Right cardiac atrium (tissue), 5 donors: Measurements from ENCODE around the gene PPDPF. TPM values are rescaled to one million over a fixed set of nuclear protein-coding genes. Genes with fewer than 3 reads are reported as not detected.

Experiments
- ATAC-seq, 2 donors: fragments of 200-7000 bp; cut with Tn5 transposase; one replicate each; pipeline versions ENCODE4 v1.8.0 to v1.9.1; 2020; ENCODE audit warnings: moderate library complexity in 2 of 2, mild to moderate bottlenecking in 1 of 2
- DNase-seq, 3 donors: peaks; one replicate each; pipeline ENCODE4 v3.0.0-alpha.2; 2020
- H3K27ac ChIP-seq: one replicate; pipeline ENCODE4 v1.5.1; 2013; ENCODE audit warnings: mild to moderate bottlenecking, low read length, control low read depth, moderate library complexity
- H3K27me3 ChIP-seq: one replicate; pipeline ENCODE4 v1.6.1; 2013; ENCODE audit not compliant: control insufficient read depth, insufficient read depth
- H3K4me1 ChIP-seq: one replicate; pipeline ENCODE4 v1.6.1; 2013; ENCODE audit warnings: low read length; ENCODE audit not compliant: control insufficient read depth, insufficient read depth
- H3K4me3 ChIP-seq: one replicate; pipeline ENCODE4 v1.5.1; 2013; ENCODE audit warnings: low read length, control low read depth
- H3K9me3 ChIP-seq: one replicate; pipeline ENCODE4 v1.6.1; 2013; ENCODE audit warnings: low read length; ENCODE audit not compliant: control insufficient read depth
- WGBS: extraction: QIAGEN DNeasy Blood & Tissue Kit; methylation state at CpG from one replicate; pipeline ENCODE4 v1.1.7; 2013; 5-methylcytosine and 5-hydroxymethylcytosine counted together
- intact Hi-C, 4 donors: fragments of 100-400 bp; cut with DNase I; formaldehyde crosslinking; loops; one replicate each; pipeline versions ENCODE4 v1.11.0 to v1.14.0; 2022 to 2023
- polyA plus RNA-seq: library from polyadenylated mRNA; stranded (reverse); fragments of 200-250 nt; gene quantifications from one replicate; pipeline ENCODE4 v1.2.3, GENCODE V29; 2013
- total RNA-seq, 4 donors: library from RNA; stranded (reverse); fragmentation: NEBNext Ultra II Directional; extraction: Animal tissue kit (Norgen Biotek cat#: 25700); gene quantifications; one replicate each; pipeline ENCODE4 v1.2.1, GENCODE V29; 2021
- donor health status: healthy with polysubstance abuse.
- donor health status: DM: no; HTN: yes; CAD: no.
- donor health status: DM: no; HTN: no; CAD: no.
- donor health status: DM: no; HTN: yes; CAD: no; lungs with severe emphysema.
- donor health status: DM: yes; HTN: yes; CAD: no.

The PPDPF gene
- total and polyA plus RNA-seq, 5 donors, result 143 to 276 (median 236) TPM

- Histone ChIP-seq H3K4me1 (peaks cover 5% of the 10 kb centered on the region), H3K27ac (no peak overlapping the region), H3K27me3 (no peaks in the 10 kb centered on the region), H3K4me3 (no peak overlapping the region), H3K9me3 (no peaks in the 10 kb centered on the region)
- 94% methylated on average over 32 of the region's 32 CpGs for WGBS
- DNase-seq (peak in 2 of 3 donors; percentile 50 to 55), ATAC-seq (no peak)
- intact Hi-C loops, result no loop called here
Observed at GRCh38 chr20:63517376-63518309, 2.9 kb upstream of the PPDPF start.

GRCh38 chr20:63518351-63518861 lies 2.2 kb upstream of the PPDPF start:
- DNase-seq (peak in 2 of 3 donors; percentile 51 to 61), ATAC-seq (no peak)
- Histone ChIP-seq H3K4me3 (no peak overlapping the region), H3K27me3 (no peaks in the 10 kb centered on the region), H3K9me3 (no peaks in the 10 kb centered on the region), H3K4me1 (peaks cover 5% of the 10 kb centered on the region), H3K27ac (no peak overlapping the region)
- 86% methylated on average over 20 of the region's 20 CpGs for WGBS
- intact Hi-C loops, result no loop called here

- intact Hi-C loops, result no loop called here
- no peak for ATAC-seq
- peak in 2 of 3 donors; percentile 56 to 65 for DNase-seq
- Histone ChIP-seq H3K4me1 (peaks cover 5% of the 10 kb centered on the region), H3K27me3 (no peaks in the 10 kb centered on the region), H3K27ac (no peak overlapping the region), H3K4me3 (peak overlapping the region; percentile 80), H3K9me3 (no peaks in the 10 kb centered on the region)
- WGBS, result 77% methylated on average over 32 of the region's 32 CpGs
Observed at GRCh38 chr20:63518946-63519667, 1.5 kb upstream of the PPDPF start.

GRCh38 chr20:63519668-63520503 lies 679 bp upstream of the PPDPF start:
- ATAC-seq, result peak; percentile 61 to 71
- peaks cover 5% of the 10 kb centered on the region for H3K4me1 ChIP-seq
- DNase-seq, result peak; percentile 71 to 89 (median 89)
- H3K9me3 ChIP-seq, result no peaks in the 10 kb centered on the region
- intact Hi-C loops, result loop anchor here in 1 of 4 donors (5.0 kb wide), 1 partner anchor 78 kb away; no protein-coding TSS in a partner anchor
- peak overlapping the region; percentile 73 for H3K27ac ChIP-seq
- H3K27me3 ChIP-seq, result no peaks in the 10 kb centered on the region
- H3K4me3 ChIP-seq, result peak overlapping the region; percentile 80
- WGBS, result 1% methylated on average over 72 of the region's 72 CpGs

- under 1% methylated on average over 66 of the region's 68 CpGs for WGBS
- H3K27ac ChIP-seq, result peak overlapping the region; percentile 1
- no peaks in the 10 kb centered on the region for H3K27me3 ChIP-seq
- H3K9me3 ChIP-seq, result no peaks in the 10 kb centered on the region
- peak; percentile 57 to 67 for ATAC-seq
- intact Hi-C loops, result loop anchor here in 1 of 4 donors (5.0 kb wide), 1 partner anchor 79 kb away; no protein-coding TSS in a partner anchor
- peak; percentile 82 to 92 (median 89) for DNase-seq
- H3K4me3 ChIP-seq, result peak overlapping the region; percentile 80
- peaks cover 5% of the 10 kb centered on the region for H3K4me1 ChIP-seq
Observed at GRCh38 chr20:63520934-63521601, 503 bp downstream of the PPDPF start.

- ATAC-seq (no peak), DNase-seq (peak in 2 of 3 donors; percentile 48 to 71)
- no peak overlapping the region for H3K27ac ChIP-seq
- no peaks in the 10 kb centered on the region for H3K9me3 ChIP-seq
- intact Hi-C loops, result loop anchor here in 1 of 4 donors (5.0 kb wide), 1 partner anchor 79 kb away; no protein-coding TSS in a partner anchor
- H3K4me3 ChIP-seq, result peak overlapping the region; percentile 80
- no peaks in the 10 kb centered on the region for H3K27me3 ChIP-seq
- H3K4me1 ChIP-seq, result peaks cover 5% of the 10 kb centered on the region
- 18% methylated on average over 23 of the region's 23 CpGs for WGBS
Observed at GRCh38 chr20:63521602-63522001, 1.0 kb downstream of the PPDPF start.

GRCh38 chr20:63522091-63522868 lies 1.7 kb downstream of the PPDPF start:
- peak in 2 of 3 donors; percentile 56 to 63 for DNase-seq
- H3K27ac ChIP-seq, result no peak overlapping the region

GRCh38 chr20:63522981-63523611 lies 2.5 kb downstream of the PPDPF start:
- intact Hi-C loops, result loop anchor here in 1 of 4 donors (5.0 kb wide), 1 partner anchor 81 kb away; no protein-coding TSS in a partner anchor
- WGBS, result 96% methylated on average over 11 of the region's 11 CpGs
- no peak for ATAC-seq

More at GRCh38 chr20:63522091-63522868, 1.7 kb downstream of the PPDPF start:
- H3K4me3 ChIP-seq, result no peak overlapping the region
- no peaks in the 10 kb centered on the region for H3K27me3 ChIP-seq
- peaks cover 5% of the 10 kb centered on the region for H3K4me1 ChIP-seq
- ATAC-seq, result no peak
- WGBS, result 54% methylated on average over 13 of the region's 13 CpGs
- no peaks in the 10 kb centered on the region for H3K9me3 ChIP-seq
- intact Hi-C loops, result loop anchor here in 1 of 4 donors (5.0 kb wide), 1 partner anchor 80 kb away; no protein-coding TSS in a partner anchor

GRCh38 chr20:63525185-63525584 lies 4.6 kb downstream of the PPDPF start:
- intact Hi-C loops, result no loop called here

More at GRCh38 chr20:63522981-63523611, 2.5 kb downstream of the PPDPF start:
- no peaks in the 10 kb centered on the region for H3K27me3 ChIP-seq
- H3K4me3 ChIP-seq, result no peak overlapping the region
- peak; percentile 34 to 75 (median 70) for DNase-seq
- H3K27ac ChIP-seq, result no peak overlapping the region
- peaks cover 5% of the 10 kb centered on the region for H3K4me1 ChIP-seq
- no peaks in the 10 kb centered on the region for H3K9me3 ChIP-seq

More at GRCh38 chr20:63525185-63525584, 4.6 kb downstream of the PPDPF start:
- no peak for DNase-seq
- ATAC-seq, result no peak
- Histone ChIP-seq H3K4me1 (peaks cover 5% of the 10 kb centered on the region), H3K27ac (no peak overlapping the region), H3K9me3 (no peaks in the 10 kb centered on the region), H3K27me3 (no peaks in the 10 kb centered on the region), H3K4me3 (no peak overlapping the region)
- 63% methylated on average over 3 of the region's 3 CpGs for WGBS
